ENCODE results near the gene WDR18. TPM values are rescaled to one million over a fixed set of nuclear protein-coding genes. Genes with fewer than 3 reads are reported as not detected.

The WDR18 gene
- total RNA-seq, 1 experiment from 2014 or later: 56.7 TPM

GRCh38 chr19:979318-979741, 4.8 kb upstream of the WDR18 start:
- Histone ChIP-seq H3K4me3 (ENCODE audit: low read length) (no peak overlapping the region), H3F3A (ENCODE audit: low read length, unreplicated experiment) (no peaks in the 10 kb centered on the region), H4K20me1 (ENCODE audit: low read length) (no peaks in the 10 kb centered on the region), H2AFZ (ENCODE audit: low read length) (no peak overlapping the region), H3K79me2 (ENCODE audit: low read length) (peaks cover 2% of the 10 kb centered on the region), H3K9ac (ENCODE audit: low read length) (no peak overlapping the region), H3K9me3 (ENCODE audit: low read length) (no peaks in the 10 kb centered on the region), H3K27ac (ENCODE audit: low read length) (no peak overlapping the region), H3K27me3 (ENCODE audit: low read length) (no peaks in the 10 kb centered on the region), H3K4me1 (ENCODE audit: insufficient read depth, low read length) (peaks cover 8% of the 10 kb centered on the region), H3K36me3 (ENCODE audit: low read depth, low read length) (no peaks in the 10 kb centered on the region), H3K4me2 (ENCODE audit: low read length) (no peak overlapping the region), H3K9me2 (replicated peaks; ENCODE audit: low read length) (no peaks in the 10 kb centered on the region)
- POLR2A ChIA-PET (ENCODE audit: unreplicated experiment): no interaction called here
- CTCF ChIA-PET: no interaction called here
- BruUV-seq (replicated peaks): no TSS peak
- no peak for DNase-seq
- intact Hi-C loops (cut with micrococcal nuclease): no loop called here
- no peak for TF ChIP-seq EZH2 (IDR thresholded peaks at IDR 0.05; ENCODE audit: low read length, unreplicated experiment)
- TF ChIP-seq CTCF (conservative IDR thresholded peaks at IDR 0.05; ENCODE audit: low read depth, low read length): no peak
- TF ChIP-seq EZH2phosphoT487 (IDR thresholded peaks at IDR 0.05; ENCODE audit: borderline replicate concordance, low read length): no peak
- no peak for ATAC-seq

- no peak overlapping the region for H2AFZ ChIP-seq (ENCODE audit: low read length)
- H3K4me2 ChIP-seq (ENCODE audit: low read length): no peak overlapping the region
- no peaks in the 10 kb centered on the region for H3K9me3 ChIP-seq (ENCODE audit: low read length)
- H4K20me1 ChIP-seq (ENCODE audit: low read length): no peaks in the 10 kb centered on the region
- no TSS peak for BruUV-seq (replicated peaks)
- H3K27me3 ChIP-seq (ENCODE audit: low read length): no peaks in the 10 kb centered on the region
- no peak overlapping the region for H3K9ac ChIP-seq (ENCODE audit: low read length)
- H3K4me3 ChIP-seq (ENCODE audit: low read length): no peak overlapping the region
- no peaks in the 10 kb centered on the region for H3K9me2 ChIP-seq (replicated peaks; ENCODE audit: low read length)
- ChIA-PET POLR2A (ENCODE audit: unreplicated experiment) (no interaction called here), CTCF (no interaction called here)
- H3F3A ChIP-seq (ENCODE audit: low read length, unreplicated experiment): no peaks in the 10 kb centered on the region
- TF ChIP-seq EZH2phosphoT487 (IDR thresholded peaks at IDR 0.05; ENCODE audit: borderline replicate concordance, low read length): no peak
- no peak for TF ChIP-seq CTCF (conservative IDR thresholded peaks at IDR 0.05; ENCODE audit: low read depth, low read length)
- no peak for TF ChIP-seq EZH2 (IDR thresholded peaks at IDR 0.05; ENCODE audit: low read length, unreplicated experiment)
- no peaks in the 10 kb centered on the region for H3K36me3 ChIP-seq (ENCODE audit: low read depth, low read length)
- peaks cover 8% of the 10 kb centered on the region for H3K4me1 ChIP-seq (ENCODE audit: insufficient read depth, low read length)
- H3K79me2 ChIP-seq (ENCODE audit: low read length): peaks cover 12% of the 10 kb centered on the region
- DNase-seq (no peak), ATAC-seq (no peak)
- no peak overlapping the region for H3K27ac ChIP-seq (ENCODE audit: low read length)
- intact Hi-C loops (cut with micrococcal nuclease): no loop called here
Observed at GRCh38 chr19:980133-980998, 3.8 kb upstream of the WDR18 start.

GRCh38 chr19:982567-983170, 1.5 kb upstream of the WDR18 start:
- peak overlapping the region; percentile 80; the same call in 1 of the 2 replicates for H2AFZ ChIP-seq (ENCODE audit: low read length)
- BruUV-seq (replicated peaks): no TSS peak
- ChIA-PET POLR2A (ENCODE audit: unreplicated experiment) (no interaction called here), CTCF (no interaction called here)
- no peaks in the 10 kb centered on the region for H4K20me1 ChIP-seq (ENCODE audit: low read length)
- peak overlapping the region; percentile 82 for H3K4me2 ChIP-seq (ENCODE audit: low read length)
- DNase-seq: peak; percentile 68
- no peaks in the 10 kb centered on the region for H3K36me3 ChIP-seq (ENCODE audit: low read depth, low read length)
- ATAC-seq: peak; percentile 89
- no peak overlapping the region for H3K27ac ChIP-seq (ENCODE audit: low read length)
- H3K9me2 ChIP-seq (replicated peaks; ENCODE audit: low read length): no peaks in the 10 kb centered on the region
- no peak overlapping the region for H3K9ac ChIP-seq (ENCODE audit: low read length)
- H3K79me2 ChIP-seq (ENCODE audit: low read length): peaks cover 14% of the 10 kb centered on the region
- no peaks in the 10 kb centered on the region for H3F3A ChIP-seq (ENCODE audit: low read length, unreplicated experiment)
- peaks cover 8% of the 10 kb centered on the region for H3K4me1 ChIP-seq (ENCODE audit: insufficient read depth, low read length)
- no peaks in the 10 kb centered on the region for H3K27me3 ChIP-seq (ENCODE audit: low read length)
- peak overlapping the region; percentile 67 for H3K4me3 ChIP-seq (ENCODE audit: low read length)
- TF ChIP-seq EZH2phosphoT487 (IDR thresholded peaks at IDR 0.05; ENCODE audit: borderline replicate concordance, low read length) (no peak), EZH2 (IDR thresholded peaks at IDR 0.05; ENCODE audit: low read length, unreplicated experiment) (no peak), CTCF (conservative IDR thresholded peaks at IDR 0.05; ENCODE audit: low read depth, low read length) (peak; percentile 78)
- H3K9me3 ChIP-seq (ENCODE audit: low read length): no peaks in the 10 kb centered on the region
- intact Hi-C loops (cut with micrococcal nuclease): loop anchor here (1.0 kb wide), 2 partner anchors 57 to 61 kb away; no protein-coding TSS in a partner anchor
